Activated CD4-positive, alpha-beta T cell treated with anti-CD3 and anti-CD28 coated beads, Interleukin-2, amount 50 U/mL, for 16 hours (primary cell): ENCODE results near the gene CTDSP2.
"Not testable (repeated sequence)": the region's sequence is repeated elsewhere in the genome, so short reads cannot be mapped to it uniquely, and the experiment has no call there.

Source experiments
- DNase-seq: peaks from one replicate; pipeline ENCODE4 v3.0.0-alpha.2; 2020

Gene CTDSP2, protein sequence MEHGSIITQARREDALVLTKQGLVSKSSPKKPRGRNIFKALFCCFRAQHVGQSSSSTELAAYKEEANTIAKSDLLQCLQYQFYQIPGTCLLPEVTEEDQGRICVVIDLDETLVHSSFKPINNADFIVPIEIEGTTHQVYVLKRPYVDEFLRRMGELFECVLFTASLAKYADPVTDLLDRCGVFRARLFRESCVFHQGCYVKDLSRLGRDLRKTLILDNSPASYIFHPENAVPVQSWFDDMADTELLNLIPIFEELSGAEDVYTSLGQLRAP

DNA sequence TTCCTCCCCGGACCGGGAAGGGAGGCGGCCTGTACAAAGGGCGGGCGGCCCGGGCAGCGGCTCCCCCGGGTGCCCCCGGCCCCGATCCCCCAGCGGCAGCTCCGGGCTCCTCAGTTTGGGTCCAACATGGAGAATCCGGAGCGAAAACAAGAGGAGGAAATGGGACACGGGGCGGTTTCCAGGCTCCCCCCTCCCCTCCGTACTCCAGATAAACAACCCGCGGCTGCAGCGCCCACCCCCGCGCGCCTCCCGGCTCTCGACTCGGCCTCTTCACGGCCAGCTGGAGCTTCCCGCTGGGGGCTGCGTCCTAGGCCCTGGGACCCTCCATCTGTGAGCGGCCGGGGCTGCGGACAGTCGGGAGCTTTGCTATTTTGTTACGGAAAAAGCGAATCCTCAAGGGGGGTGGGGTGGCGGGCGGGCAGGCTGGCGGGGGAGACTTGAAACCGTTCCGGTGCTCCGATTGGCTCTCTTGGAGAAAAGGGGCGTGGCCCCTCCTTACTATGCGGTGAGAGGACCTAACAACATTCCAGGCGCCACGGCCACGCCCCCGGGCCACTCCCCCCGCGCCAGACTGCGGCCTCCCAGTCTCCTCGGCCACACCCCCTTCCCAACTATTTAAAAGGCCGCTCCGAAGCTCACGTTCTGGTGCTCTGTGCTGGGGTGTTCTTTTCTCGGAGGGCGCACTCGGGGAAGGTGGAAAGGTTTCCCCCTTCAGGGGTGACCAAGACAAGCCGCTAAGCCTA lies at the start of gene CTDSP2:
CTDSP2 (minus strand) TSS at position 153 of the 743 bp plus-strand sequence. CDS start 294 bp downstream, outside the sequence.
- peak; percentile 95 for DNase-seq

DNA sequence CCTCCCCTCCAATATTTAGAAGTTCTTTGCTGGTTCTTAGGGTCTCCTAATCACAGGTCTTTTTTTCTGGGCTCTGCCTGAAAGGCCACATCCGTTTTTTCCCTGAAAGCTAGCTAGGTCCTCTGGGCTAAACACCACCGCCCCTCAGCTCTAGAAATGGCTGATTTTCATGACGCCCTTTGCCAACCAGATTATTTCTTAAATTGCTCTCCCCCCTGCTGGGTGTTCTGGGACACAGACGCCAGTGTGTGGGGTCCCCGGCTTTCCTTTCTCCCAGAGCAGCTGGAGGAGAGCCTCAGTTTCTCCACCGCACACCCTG lies 49.5 kb upstream of the CTDSP2 start:
- no peak for DNase-seq

DNA sequence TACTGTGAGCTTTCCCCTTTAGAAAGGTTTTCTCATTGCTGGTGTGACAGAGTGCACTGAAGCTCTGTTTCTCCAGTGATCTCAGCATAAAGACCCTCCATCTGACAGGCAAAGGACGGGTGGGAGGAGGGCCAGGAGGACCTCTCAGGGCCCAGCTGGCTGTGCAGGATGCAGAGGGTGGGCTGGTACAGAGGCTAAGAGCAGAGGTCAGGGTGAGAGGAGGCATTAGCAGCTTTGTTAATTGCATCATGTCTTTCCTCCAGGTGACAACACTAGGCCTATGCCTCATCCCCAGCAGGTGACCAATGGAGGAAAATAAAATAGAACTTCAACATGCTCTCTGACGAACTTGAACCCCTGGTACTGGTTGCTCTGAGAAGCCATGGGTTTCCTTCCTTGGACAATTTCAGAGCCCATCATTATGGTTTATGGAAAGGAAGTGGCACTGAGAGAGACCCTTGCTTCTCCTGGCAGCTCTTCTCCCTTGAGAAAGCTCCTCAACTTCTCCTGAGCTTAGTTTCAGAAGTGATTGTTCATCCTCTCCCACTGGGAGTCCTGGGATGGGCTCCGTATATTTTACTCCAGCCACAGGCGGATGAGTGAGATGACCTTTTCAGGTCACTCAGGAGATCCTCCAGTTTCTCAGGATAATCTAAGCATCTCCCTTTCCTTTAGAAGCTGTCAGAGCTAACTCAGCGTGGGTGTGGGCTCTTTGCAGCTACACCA lies 49.0 kb upstream of the CTDSP2 start:
- no peak for DNase-seq

DNA sequence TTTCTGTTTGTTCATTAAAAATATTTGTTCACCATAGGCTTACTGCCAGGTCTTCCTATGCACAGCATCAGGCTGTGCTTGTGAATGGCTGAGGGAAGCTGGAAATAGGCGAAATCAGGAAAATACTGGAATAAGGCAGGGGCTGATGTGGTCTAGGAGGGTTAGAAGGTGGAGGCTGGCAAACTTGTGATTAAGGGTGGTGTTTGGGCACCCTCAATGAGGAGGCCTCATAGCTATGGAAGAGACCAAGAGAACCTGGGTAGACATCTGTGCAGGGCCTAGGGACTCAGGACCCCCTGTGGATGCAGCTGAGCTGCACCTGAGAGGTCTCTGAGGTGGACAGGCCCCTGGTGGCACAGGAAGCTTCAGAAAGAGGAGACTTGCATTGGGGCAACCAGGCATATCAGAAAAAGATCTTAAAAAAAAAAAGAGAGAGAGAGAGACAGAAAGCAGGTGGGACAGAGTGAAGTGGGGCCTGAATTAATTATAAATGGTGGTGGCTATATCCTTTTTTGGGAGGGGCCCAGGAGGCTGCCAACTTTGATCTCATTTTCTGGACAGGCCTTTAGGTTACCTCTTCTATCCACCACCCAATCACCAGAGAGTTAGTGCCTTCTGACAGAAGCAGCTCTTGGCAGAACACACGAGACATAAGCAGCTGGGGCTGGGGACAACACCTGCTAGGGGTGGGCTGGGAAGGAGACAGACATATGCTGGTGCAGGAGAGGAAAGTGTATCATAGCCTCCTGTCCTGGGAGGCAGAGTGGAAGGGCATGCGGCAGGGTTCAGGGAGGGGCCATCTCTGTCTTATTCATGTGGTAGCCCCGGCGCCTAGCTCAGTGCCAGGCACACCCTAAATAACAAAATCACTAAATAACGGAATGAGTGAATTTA lies 48.1 kb upstream of the CTDSP2 start:
- DNase-seq = no peak

DNA sequence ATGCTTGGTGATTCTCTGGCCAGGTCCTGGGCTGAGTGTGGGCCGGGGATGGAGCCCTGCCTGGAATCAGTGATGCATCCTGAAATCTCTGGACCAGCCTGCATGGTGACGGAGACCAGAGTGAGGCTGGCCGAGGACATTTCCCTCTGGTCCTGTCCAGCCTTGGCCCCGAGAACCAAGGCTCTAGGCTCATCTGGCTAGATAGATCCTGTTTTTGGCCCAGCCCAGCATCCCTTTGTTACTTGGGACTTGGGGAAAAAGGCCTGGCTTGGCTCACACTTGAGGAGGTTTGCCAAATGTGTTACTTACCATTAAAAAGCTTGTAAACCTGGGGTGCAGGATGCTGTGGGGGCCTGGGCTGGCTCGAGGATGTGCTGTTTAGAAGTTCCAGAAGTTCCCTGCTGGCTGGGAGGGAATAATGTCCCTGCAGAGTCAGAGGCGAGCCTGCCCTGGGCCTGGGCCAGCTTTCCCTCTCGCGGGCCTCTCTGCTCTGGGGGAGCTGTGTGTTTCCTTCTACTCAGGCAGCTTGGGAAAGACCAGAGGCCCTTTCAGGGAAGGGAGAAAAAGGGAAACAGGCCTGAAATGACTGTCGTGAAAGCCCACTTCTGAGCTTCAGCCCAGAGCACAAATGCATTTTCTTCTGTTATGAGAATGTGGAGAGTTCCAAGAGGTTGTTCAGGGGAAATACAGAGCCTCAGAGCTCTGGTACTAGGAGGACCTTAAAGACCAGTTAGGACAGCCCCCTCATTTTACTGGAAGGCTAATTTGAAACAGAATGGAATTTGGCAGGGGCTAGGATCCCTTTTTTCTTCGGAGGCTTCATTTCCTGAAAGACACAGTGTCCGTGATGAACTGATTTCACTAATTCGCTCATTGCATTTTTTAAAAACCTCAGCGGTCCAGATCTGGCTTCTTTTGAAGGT lies 47.2 kb upstream of the CTDSP2 start:
- DNase-seq = no peak

DNA sequence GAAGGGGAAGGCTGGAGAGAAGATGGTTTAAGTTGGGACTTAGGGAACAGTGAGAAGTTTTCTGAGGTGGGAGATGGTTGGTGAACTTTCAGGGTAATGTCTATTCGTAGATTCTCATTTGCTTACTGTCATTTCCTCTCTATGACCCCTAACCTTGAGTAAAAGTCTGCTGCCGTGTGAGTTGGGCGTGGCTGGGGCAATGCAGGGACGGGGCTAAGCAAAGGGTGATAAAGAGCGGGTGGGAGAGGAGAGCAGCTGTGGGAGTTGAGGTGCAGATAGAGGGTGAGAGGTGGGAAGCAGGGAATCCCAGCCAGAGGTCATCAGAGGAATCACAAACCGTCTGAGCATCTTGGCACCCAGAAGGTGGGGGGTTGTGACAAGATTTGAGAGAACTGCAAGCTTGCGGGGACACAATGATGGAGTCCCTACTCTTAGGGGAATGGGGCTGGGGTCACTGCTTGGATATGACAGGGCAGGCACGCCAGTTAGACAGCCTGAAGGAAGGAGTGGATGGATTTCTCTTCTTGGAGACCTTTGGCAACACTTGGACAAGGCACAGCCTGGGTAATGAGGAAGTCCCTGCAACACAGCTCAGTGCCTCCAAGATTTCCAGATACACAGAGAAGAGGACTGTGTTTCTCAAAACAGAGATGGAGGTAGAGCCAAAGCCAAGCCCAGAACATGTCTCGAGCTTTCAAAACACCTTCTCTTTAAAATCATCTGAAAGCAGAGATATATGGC lies 45.9 kb upstream of the CTDSP2 start:
- DNase-seq = no peak

DNA sequence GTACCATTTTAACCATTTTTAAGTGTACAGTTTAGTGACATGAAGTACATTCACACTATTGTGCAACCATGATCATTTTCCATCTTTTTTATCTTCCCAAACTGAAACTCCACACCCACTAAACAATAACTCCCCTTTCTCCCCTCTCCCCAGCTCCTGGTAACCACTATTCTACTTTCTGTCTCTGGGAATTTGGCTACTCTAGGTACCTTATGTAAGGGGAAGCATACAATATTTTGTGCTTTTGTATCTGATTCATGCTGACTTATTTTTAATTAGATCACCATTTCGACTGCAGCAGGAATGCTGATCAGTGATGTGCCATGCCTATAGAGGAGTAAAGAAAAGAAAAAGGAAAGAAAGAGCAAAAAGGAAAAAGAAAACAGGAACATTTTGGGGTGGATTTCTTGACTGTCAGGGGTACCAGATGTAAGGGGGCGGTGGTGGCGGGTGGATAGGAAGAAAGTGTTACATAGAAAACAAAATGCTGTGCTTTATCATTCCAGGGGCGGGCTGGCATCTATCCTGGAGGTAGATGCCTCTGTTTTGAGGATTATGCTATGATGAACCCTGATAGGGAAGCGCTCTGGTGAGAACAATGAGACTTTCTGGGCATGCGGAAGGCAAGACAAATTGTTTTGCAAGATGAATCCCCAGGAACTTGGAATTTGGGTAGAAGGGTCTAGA lies 45.2 kb upstream of the CTDSP2 start:
- no peak for DNase-seq

DNA sequence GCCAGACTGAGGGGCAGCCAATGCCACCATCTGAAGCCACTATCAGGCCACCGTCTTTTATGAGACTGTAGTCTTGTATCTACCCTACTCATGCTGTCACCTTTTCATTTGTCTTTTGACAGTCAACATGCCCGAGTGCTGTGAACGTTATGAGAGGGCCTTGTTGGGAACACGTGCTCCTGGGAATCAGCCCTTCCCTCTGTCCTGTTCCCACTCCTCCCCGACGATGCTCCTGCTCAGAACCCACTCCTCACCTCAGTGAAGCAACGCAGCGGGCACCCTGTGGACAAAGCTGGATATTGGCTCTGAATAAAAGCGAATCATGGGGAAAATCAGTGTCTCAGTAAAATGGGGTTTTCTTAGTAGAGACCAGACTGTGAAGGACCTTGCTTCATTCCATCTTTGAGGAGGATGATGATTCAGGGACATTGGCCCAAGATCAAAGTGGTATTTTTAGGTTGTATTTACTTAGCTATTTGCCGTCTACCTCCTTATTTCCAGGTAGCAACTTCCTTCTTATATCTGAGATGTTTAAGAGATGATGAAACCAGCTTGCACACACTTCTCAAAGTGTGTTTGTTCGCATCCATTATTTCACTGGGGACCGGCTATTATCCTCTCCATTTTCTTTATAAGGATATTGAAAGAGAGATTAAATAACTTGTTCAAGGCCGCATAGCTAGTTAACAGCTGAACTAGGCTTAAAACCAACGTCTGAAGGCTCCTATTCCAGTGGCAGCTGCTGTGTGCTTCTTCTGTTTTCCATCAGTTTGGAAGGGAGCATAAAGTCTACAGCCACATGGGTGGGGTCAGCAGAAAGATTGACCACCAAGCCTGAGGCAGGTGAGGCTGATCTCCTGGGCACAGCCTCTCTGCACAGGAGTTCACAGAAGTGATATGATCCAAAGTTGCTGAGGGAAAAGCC lies 43.9 kb upstream of the CTDSP2 start:
- no peak for DNase-seq

DNA sequence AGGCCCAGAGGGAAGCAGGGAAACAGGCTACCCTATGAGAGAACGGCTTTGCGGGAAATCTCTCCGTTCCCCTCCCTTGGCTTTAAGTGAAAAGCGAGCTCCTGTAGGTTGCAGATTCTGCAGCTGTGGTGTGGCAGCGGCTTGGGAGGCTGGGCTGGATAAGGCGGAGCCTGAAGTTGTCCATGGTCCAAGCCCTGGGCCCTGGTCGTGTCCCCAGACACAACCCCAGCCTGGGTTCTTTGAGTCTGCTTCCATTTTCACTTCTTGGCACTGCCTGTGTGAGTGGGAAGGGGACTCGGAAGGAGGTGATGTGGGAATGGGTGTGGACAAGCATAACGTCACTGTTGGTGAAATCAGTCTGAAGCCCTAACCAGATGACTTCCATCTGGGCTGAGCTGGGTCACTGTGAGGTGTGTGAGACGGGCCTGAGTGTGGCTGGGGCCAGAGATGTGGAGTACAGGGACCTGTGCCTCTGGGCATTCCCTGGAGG lies 43.0 kb upstream of the CTDSP2 start:
- no peak for DNase-seq

DNA sequence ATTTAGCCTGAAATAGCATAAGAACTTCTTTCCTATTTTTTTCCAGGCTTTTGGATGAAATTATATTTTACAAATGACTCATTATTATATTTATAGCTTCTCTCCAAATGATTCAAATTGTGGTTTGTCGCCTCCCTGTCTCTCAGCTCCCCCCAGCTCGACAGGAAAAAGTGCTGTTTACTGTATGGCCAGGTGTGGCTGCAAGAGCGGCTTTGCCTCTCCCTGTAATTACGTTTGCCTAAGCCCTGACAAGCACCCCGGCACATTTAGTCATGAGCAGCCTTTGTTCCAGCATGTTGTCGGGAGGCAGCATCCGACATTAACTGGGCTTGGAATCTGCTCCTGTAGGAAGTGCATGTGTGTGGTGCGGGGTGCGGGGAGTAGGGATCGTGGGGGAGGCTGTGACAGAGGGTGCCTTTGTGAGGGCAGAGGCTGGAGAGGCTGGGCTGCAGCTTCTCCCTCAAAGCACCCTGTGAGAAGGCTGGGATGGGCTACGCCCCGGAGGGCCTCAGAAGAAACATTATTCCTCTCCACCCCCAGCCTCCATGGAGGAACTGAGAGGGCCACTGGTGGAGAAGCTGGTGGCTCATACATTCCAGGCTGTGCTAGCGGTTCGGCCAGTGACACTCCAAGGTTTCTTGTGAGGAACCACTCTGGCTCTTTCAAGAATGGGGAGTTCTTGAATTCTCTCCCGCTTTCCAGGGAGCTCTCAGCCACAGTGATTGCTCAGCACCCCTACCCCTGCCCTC lies 42.1 kb upstream of the CTDSP2 start:
- peak; percentile 43 for DNase-seq

DNA sequence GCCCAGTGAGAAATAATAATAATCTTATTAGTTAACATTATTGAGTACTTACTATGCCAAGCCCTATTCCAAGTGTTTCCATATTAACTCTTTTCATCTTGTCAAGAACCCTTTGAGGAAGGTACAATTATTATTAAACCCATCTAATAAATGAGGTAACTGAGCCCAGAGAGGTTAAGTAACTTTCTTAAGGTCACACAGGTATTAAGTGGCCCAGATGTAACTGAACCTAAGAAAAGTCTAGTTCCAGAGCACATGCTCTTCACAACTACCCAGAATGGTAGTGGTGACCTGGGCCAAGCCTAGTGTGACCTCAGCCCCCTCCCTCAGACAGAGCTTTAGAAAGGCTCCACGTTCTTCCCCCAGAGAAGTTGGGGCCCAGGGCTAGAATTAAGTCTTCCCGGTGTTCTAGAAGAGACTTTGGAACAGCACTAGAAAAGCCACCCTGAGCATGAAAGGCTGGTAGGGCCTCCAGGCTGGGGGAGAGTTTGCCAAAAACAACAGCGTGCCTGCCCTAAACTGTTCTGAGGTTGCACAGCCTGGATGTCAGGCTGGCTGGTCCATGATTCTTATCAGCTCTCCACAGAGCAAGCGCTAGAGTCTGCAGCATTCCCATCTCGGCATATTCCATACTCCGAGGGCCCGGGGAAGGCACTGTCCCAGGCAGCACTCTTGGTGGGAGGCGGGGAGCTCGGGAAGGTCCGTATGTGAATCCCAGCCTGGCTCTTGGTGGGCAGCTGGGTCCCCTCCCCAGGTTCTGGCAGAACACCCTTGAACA lies 41.3 kb upstream of the CTDSP2 start:
- no peak for DNase-seq

DNA sequence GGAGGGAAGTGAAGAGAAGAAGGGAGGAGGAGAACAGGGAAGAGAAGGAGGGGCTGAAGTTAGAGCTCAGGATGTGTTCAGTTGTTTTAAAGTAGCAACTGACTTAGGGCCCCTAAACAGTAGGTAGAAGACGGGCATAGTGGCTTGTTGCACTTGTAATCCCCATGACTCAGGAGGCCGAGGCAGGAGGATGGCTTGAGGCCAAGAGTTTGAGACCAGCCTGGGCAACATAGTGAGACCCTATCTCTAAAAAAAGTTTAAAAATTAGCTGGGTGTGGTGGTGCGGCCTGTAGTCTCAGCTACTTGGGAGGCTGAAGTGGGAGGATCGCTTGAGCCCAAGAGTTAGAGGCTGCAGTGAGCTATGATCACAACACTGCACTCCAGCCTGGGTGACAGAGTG lies 40.4 kb upstream of the CTDSP2 start:
- DNase-seq = not testable (repeated sequence)

DNA sequence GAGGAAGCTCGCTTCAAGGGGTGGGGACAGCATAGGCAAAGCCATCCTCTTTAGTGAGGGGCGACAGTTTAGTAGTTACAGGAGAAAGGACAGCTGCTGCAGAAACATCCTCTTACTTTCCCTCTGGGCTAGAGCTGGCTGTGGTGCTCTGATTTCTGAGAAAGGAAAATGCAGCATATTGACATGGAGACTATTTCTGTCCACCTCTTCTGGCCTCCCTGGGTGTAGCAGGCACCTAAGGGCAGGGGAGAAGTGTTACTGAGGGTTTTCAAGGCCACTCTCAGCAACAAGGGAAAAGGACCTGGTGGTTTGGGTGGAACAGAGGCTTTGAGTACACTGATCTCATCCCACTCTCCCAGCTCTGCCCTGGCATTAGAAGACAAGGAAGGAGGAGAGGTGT lies 40.0 kb upstream of the CTDSP2 start:
- no peak for DNase-seq

DNA sequence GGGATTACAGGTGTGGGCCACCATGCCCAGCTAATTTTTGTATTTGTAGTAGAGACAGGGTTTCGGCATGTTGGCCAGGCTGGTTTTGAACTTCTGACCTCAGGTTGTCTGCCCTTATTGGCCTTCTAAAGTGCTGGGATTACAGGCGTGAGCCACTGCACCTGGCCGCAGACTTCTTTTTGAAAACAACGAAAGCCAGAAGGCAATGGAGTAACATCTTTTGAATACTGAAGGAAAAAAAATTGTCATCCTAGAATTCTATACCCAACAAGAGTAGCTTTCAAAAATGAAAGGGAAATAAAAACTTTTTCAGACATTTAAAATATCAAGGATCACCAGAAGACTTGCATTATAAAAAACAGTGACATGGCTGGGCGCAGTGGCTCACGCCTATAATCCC lies 38.7 kb upstream of the CTDSP2 start:
- DNase-seq = no peak

DNA sequence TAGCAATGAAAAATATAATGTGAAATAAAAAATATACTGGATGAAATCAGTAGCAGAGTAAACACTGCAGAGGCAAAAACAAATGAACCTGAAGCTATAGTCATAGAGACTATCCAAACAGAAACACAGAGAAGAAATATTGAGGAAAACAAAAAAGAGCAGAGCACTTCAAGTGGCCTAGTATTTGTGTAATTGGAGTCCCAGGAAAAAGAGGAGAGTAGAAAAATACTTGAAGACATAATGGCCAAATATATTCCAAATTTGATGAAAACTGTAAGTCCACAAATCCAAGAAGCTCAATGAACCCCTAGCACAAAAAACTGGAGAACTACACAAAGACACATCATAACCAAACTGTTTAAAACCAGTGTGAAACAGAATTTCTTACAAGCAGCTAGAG lies 37.2 kb upstream of the CTDSP2 start:
- DNase-seq = no peak

DNA sequence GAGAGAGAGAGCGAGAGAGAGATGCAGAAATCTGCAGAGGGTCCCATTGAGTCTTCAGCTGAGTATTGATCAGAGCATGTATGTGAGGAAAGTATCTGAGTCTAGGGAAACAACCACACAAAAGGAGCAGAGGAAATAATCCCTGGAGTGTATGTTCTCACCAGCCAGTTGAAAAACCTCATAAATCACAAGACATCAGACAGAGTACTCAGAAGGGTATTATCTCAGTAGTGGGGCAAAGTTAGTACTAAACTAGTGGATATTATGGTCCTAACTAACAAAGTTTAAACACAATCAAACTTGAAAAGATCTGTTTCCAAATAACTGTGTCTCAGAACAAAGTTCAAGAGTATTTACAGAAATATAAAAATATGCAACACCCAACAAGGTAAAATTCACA lies 36.5 kb upstream of the CTDSP2 start:
- DNase-seq = no peak

DNA sequence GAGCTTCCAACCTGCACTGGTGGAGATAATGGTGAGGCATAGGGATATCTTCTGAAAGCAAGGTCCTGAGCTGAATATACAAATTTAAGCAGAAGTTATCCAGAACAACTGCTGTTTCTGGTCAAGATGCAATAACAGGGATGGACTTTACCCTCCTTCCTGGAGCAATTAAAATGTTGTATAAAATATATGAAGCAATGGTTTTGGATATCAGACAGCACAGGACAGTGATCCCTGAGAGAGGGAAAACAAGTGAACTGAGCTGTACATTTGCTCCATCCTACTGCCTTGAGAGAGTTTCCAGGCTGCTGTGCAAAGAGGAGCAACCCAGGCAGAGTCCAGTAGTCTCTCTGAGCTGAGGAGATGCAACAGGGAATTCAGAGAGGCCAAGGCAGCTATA lies 36.0 kb upstream of the CTDSP2 start:
- no peak for DNase-seq

DNA sequence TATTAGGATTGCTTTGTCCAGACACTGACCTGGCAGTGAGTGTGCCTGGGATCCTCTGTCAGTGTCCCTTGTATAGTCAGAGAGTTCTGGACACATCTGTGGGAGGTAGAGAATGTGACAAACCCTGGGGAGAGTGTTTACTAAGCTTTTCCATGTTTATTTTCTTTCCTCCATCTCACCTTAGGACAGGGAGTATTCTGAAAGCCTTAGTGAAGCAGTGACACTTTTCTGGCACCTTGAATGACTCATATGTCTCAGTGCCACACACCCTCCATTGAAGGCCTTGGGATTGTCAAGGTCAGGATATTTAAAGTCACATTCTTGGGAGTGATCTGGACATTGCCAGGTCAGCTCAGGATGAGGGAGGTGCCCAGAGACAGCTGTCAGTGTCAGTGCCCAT lies 34.9 kb upstream of the CTDSP2 start:
- no peak for DNase-seq
